GM23338 (cell line): ENCODE results near the gene FGF22. TPM values are rescaled to one million over a fixed set of nuclear protein-coding genes. Genes with fewer than 3 reads are reported as not detected.

Experiments used
- ATAC-seq: fragments of 200-7000 bp; cut with Tn5 transposase; 3 replicates; pipeline ENCODE4 v1.9.1; 2020
- DNase-seq: peaks from one replicate; pipeline ENCODE4 v3.0.0-alpha.2; 2015; ENCODE audit warnings: low spot score
- H2AFZ ChIP-seq: fragments of 200-600 bp; sonication (generic); 2 replicates; pipeline ENCODE4 v1.8.0; 2016; ENCODE audit warnings: antibody characterized with exemption, mild to moderate bottlenecking, moderate library complexity
- H3F3A ChIP-seq: fragments of 200-600 bp; sonication (generic); replicated peaks from 2 replicates; pipeline ENCODE4 v1.8.0; 2017; ENCODE audit warnings: antibody characterized with exemption, mixed run types, low read depth
- H3K27ac ChIP-seq: fragments of 200-600 bp; sonication (generic); 2 replicates; pipeline ENCODE4 v1.6.1; 2016; ENCODE audit warnings: low read depth
- H3K27me3 ChIP-seq: fragments of 200-600 bp; sonication (generic); 2 replicates; pipeline ENCODE4 v1.8.0; 2016; ENCODE audit warnings: mild to moderate bottlenecking, mixed run types, moderate library complexity; ENCODE audit not compliant: insufficient read depth
- H3K36me3 ChIP-seq: fragments of 200-600 bp; sonication (generic); 2 replicates; pipeline ENCODE4 v1.8.0; 2016; ENCODE audit warnings: mild to moderate bottlenecking; ENCODE audit not compliant: insufficient read depth
- H3K4me1 ChIP-seq: fragments of 200-600 bp; sonication (generic); 2 replicates; pipeline ENCODE4 v1.8.0; 2016; ENCODE audit warnings: mild to moderate bottlenecking, moderate library complexity; ENCODE audit not compliant: insufficient read depth
- H3K4me2 ChIP-seq: fragments of 200-600 bp; sonication (generic); 2 replicates; pipeline ENCODE4 v1.7.1; 2017; ENCODE audit warnings: mixed run types
- H3K4me3 ChIP-seq: fragments of 200-600 bp; sonication (generic); 2 replicates; pipeline ENCODE4 v1.6.1; 2016; ENCODE audit warnings: mixed run types
- H3K79me2 ChIP-seq: fragments of 200-600 bp; sonication (generic); replicated peaks from 2 replicates; pipeline ENCODE4 v1.8.0; 2017; ENCODE audit warnings: mild to moderate bottlenecking; ENCODE audit not compliant: insufficient read depth
- H3K9me2 ChIP-seq: fragments of 200-600 bp; sonication (generic); 2 replicates; pipeline ENCODE4 v1.8.0; 2017; ENCODE audit not compliant: insufficient read depth
- H4K20me1 ChIP-seq: fragments of 200-600 bp; sonication (generic); replicated peaks from 2 replicates; pipeline ENCODE4 v1.8.0; 2017; ENCODE audit warnings: mild to moderate bottlenecking; ENCODE audit not compliant: insufficient read depth
- H3K27ac Mint-ChIP-seq: 2 replicates; pipeline ENCODE4 v1.8.0; 2020; ENCODE audit warnings: inconsistent platforms, mild to moderate bottlenecking, moderate library complexity, mixed read lengths
- H3K27me3 Mint-ChIP-seq: 3 replicates; pipeline ENCODE4 v1.8.0; 2022; ENCODE audit warnings: low read depth, mild to moderate bottlenecking, moderate library complexity, mixed read lengths, inconsistent platforms; ENCODE audit not compliant: insufficient read depth, poor library complexity
- H3K36me3 Mint-ChIP-seq: 3 replicates; pipeline ENCODE4 v1.8.0; 2021; ENCODE audit warnings: low read depth, mild to moderate bottlenecking, inconsistent platforms, moderate library complexity, mixed read lengths
- H3K4me1 Mint-ChIP-seq: 3 replicates; pipeline ENCODE4 v1.8.0; 2020; ENCODE audit warnings: mild to moderate bottlenecking, inconsistent platforms, mixed read lengths
- H3K4me3 Mint-ChIP-seq: 3 replicates; pipeline ENCODE4 v1.8.0; 2021; ENCODE audit warnings: moderate library complexity, mild to moderate bottlenecking, inconsistent platforms, mixed read lengths
- H3K9me3 Mint-ChIP-seq: 3 replicates; pipeline ENCODE4 v1.8.0; 2020; ENCODE audit warnings: moderate library complexity, mild to moderate bottlenecking, inconsistent platforms, mixed read lengths
- ETS1 ChIP-seq: IDR thresholded peaks from 2 replicates; pipeline ENCODE4 v1.6.1; 2016; ENCODE audit warnings: antibody characterized with exemption
- EZH2 ChIP-seq: fragments of 200-600 bp; sonication (generic); IDR thresholded peaks from one replicate; pipeline ENCODE4 v1.8.0; 2017; ENCODE audit warnings: antibody characterized with exemption, mild to moderate bottlenecking, low read depth; ENCODE audit not compliant: unreplicated experiment
- JUNB ChIP-seq: IDR thresholded peaks from one replicate; pipeline ENCODE4 v1.6.1; 2016; ENCODE audit warnings: antibody characterized with exemption; ENCODE audit not compliant: unreplicated experiment
- NANOG ChIP-seq: IDR thresholded peaks from 2 replicates; pipeline ENCODE4 v1.6.1; 2016; ENCODE audit warnings: antibody characterized with exemption, borderline replicate concordance
- POLR2AphosphoS5 ChIP-seq: IDR thresholded peaks from 2 replicates; pipeline ENCODE4 v1.6.1; 2016; ENCODE audit warnings: antibody characterized with exemption, low read depth
- STAT1 ChIP-seq: IDR thresholded peaks from one replicate; pipeline ENCODE4 v1.6.1; 2016; ENCODE audit warnings: antibody characterized with exemption; ENCODE audit not compliant: unreplicated experiment
- ZNF114 ChIP-seq: fragments of 250-450 bp; sonication (Bioruptor Pico); IDR thresholded peaks from 2 replicates; pipeline ENCODE4 v1.5.0; 2020; ENCODE audit warnings: mild to moderate bottlenecking, moderate library complexity
- ZNF462 ChIP-seq: fragments of 250-450 bp; sonication (Bioruptor Pico); IDR thresholded peaks from 2 replicates; pipeline ENCODE4 v1.5.0; 2020; ENCODE audit warnings: mild to moderate bottlenecking, moderate library complexity
- polyA plus RNA-seq: library from polyadenylated mRNA; unstranded; fragments of >200 nt; fragmentation: Nextera tagmentation; extraction: Ambion mirVana; gene quantifications from 2 replicates; pipeline ENCODE4 v1.2.1, GENCODE V29; 2016
- total RNA-seq: library from RNA; depleted of rRNA; stranded (reverse); fragments of >200 nt; shearing (Covaris generic); gene quantifications from 2 replicates; pipeline ENCODE4 v1.2.3, GENCODE V29; 2014

The FGF22 gene
- total and polyA plus RNA-seq, 2 experiments from 2014 or later = 1.0 to 2.8 TPM

GRCh38 chr19:624433-625109, 15.1 kb upstream of the FGF22 start (continued):
- TF ChIP-seq ZNF462 (CRISPR knock-in tag) = no peak

- H3K27ac Mint-ChIP-seq = no peak overlapping the region
- H2AFZ ChIP-seq = no peak overlapping the region
- peaks cover 6% of the 10 kb centered on the region; the same call in 1 of the 2 replicates for H3K36me3 ChIP-seq
- H4K20me1 ChIP-seq = peaks cover 5% of the 10 kb centered on the region
- H3K4me2 ChIP-seq = no peak overlapping the region
- no peak for DNase-seq
- 0 out of 2 replicates have a peak, but pooled peaks cover 10% of the 10 kb centered on the region for H3F3A ChIP-seq
- no peaks in the 10 kb centered on the region for H3K9me2 ChIP-seq
- H3K27me3 Mint-ChIP-seq = peaks cover 6% of the 10 kb centered on the region
- H3K79me2 ChIP-seq = peaks cover 22% of the 10 kb centered on the region
- ATAC-seq = no peak
- H3K27me3 ChIP-seq = no peaks in the 10 kb centered on the region
- H3K27ac ChIP-seq = no peak overlapping the region
- H3K4me1 ChIP-seq = no peaks in the 10 kb centered on the region
- no peak overlapping the region for H3K4me3 ChIP-seq
- no peak overlapping the region for H3K4me3 Mint-ChIP-seq
- peaks cover 6% of the 10 kb centered on the region; the same call in 2 of the 3 replicates for H3K4me1 Mint-ChIP-seq
- peaks cover 56% of the 10 kb centered on the region for H3K36me3 Mint-ChIP-seq
- H3K9me3 Mint-ChIP-seq = no peaks in the 10 kb centered on the region
- TF ChIP-seq STAT1 (no peak), ZNF114 (CRISPR knock-in tag) (no peak), EZH2 (no peak), POLR2AphosphoS5 (no peak), ZNF462 (CRISPR knock-in tag) (no peak), ETS1 (no peak), JUNB (no peak), NANOG (no peak)
These were observed 14.4 kb upstream of the FGF22 start for GRCh38 chr19:625257-625656.
